Kidney capillary endothelial cell (primary cell): ENCODE measurements around the gene LGALS14.
"Not testable (repeated sequence)": the region's sequence is repeated elsewhere in the genome, so short reads cannot be mapped to it uniquely, and the experiment has no call there.

Experiments
- DNase-seq: peaks from one replicate; pipeline ENCODE4 v3.0.0-alpha.2; 2018; ENCODE audit warnings: low spot score

LGALS14 gene

DNA sequence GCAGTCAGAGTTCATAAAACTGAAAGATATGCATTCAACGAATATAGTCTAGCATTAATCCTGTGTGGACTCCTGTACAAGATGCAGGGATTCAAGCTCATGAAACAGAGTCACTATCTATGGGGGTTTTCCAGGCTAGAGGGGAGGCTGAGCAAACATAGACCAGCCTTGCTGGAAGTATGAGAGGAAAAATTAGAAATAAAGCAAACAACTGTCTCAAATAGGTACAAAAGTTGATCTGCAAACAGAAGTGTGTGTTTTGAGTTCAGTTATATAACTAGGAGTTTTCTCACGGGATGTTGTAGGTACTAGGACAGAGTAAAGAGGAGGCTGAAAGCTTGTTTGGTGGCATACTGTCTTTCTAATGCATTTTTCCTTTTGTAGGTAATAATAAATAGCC, 8.5 kb upstream of the LGALS14 start:
- DNase-seq, result no peak

DNA sequence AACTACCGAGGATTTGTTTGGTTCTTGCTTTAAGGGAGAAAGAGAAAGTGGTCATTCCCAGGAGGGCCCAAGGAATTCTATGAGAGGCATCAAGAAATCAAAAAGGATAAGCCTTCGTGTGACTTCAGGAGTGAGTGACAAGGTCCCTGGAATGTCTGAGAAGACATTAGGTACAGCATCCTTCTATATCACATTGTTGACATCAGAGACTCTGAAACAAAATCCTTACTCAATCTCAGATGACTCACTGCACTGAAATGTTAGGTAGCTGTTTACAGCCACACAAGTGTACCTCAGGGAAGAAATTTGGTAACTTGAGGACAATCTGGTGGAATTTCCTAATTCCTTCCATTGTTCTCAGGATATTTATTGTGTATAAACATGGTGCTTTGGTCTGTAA, 7.9 kb upstream of the LGALS14 start:
- no peak for DNase-seq

- DNase-seq, result no peak
Measured at GRCh38 chr19:39698535-39698934, 5.7 kb upstream of the LGALS14 start.

GRCh38 chr19:39701291-39701690, 3.0 kb upstream of the LGALS14 start:
- no peak for DNase-seq

GRCh38 chr19:39705578-39706188, 1.4 kb downstream of the LGALS14 start:
- no peak for DNase-seq

- DNase-seq, result no peak
Measured at GRCh38 chr19:39708594-39708993, 4.3 kb downstream of the LGALS14 start.

DNA sequence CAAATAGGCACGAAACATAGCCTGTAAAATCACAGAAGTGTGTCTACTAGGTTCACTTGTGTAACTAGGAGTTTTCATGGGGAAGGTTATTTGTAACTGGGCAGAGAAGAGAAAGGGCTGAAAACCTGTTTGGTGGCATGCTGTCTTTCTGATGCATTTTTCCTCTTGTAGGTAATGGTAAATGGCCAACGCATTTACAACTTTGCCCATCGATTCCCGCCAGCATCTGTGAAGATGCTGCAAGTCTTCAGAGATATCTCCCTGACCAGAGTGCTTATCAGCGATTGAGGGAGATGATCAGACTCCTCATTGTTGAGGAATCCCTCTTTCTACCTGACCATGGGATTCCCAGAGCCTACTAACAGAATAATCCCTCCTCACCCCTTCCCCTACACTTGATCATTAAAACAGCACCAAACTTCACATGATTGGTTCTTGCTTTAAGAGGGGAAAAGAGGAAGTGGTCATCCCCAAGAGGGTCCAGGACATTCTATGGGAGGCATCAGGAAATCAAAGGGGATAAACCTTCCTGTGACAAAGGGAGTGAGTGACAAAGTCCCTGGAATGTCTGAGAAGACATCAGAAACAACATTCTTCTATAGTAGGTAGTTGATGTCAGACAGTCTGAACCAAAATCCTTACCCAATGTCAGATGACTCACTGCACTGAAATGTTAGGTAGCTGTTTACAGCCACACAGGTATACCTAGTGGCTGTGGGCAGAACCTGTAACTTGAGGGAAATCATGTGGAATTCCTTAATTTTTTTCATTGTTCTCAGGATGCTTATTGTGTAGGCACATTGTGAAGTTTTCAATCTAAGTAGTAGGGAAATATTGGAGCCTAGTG, 5.0 kb downstream of the LGALS14 start:
- DNase-seq, result no peak

DNA sequence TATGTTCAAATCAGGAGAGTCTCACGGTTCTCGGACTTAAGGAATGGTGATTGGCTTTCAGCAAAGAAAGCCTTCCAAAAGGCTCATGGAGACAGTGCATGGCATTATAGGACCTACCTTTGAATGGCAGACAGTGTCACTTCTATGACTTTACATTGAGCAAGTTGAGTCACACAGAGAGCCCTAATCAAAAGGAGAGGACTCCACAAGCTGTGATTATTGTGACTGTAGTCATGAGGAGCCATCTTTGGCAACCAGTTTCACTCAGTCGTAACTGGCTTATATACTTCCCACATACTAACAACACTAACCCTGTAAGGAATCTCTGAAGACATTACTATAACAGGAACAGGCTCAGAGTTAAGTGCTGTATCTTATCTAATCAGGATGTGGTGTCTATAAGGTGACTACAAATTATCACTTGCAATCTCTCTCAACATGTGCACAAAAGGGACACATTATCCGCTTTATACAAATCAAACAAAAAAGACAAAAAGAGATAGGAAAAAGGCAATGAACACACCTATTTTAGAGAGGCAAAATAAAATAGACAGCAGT, 6.1 kb downstream of the LGALS14 start:
- DNase-seq, result no peak

DNA sequence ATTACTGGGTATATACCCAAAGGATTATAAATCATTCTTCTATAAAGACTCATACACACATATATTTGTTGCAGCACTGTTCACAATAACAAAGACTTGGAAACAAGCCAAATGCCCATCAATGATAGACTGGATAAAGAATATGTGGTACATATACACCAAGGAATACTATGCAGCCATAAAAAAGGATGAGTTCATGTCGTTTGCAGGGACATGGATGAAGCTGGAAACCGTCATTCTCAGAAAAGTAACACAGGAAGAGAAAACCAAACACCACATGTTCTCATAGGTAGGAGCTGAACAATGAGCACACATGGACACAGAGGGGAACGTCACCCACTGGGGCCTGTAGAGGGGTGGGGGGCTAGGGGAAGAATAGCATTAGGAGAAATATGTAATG, 15.9 kb downstream of the LGALS14 start:
- DNase-seq, result not testable (repeated sequence)

DNA sequence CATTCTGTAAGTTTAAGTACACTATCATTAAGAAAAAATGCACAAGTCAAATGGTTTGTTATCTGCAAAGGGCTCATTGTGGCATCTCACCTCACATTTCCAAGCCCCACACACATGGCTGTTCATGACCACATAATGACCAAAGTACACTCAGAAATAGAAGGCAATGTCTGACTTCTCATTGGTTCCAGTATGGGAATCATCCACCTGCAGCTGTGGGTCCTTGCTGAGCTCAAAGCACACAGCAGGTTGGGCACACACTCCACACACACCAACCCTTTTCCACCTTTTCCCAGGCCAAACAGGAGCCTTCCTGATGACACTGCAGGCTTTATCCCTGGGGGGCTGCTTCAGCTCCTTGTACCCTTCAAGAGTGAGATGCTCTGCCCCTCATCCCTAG, 21.7 kb downstream of the LGALS14 start:
- no peak for DNase-seq

DNA sequence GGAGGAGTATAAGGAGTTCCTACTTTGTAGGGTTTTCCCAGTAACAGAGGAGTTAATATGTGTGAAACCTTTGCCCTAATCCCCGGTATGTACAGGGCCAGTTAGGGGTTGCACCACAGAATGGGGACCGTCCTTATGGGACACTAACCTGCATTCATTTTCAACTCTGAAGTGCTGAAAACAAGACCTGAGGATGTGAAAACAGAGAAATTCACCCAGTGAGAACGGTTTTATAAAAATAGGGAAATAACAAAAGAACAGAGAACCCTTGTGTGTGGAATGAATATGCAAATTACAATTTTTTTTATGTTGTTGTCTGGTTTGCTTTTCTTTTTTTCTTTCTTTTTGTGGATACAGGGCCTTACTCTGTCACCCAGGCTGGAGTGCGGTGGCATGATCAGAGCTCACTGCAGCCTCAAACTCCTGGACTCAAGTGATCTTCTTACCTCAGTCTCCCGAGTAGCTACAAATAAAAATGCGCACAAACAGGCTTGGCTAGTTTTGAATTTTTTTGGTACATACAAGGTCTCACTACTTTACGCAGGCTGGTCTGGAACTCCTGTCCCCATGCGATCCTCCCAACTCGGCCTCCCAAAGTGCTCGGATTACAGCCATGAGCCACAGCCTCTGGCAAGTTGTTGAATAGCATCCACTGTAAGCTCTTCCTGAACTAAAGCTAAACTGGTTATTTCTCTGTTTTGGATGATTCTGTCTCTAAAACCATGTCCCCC, 23.0 kb downstream of the LGALS14 start:
- no peak for DNase-seq

DNA sequence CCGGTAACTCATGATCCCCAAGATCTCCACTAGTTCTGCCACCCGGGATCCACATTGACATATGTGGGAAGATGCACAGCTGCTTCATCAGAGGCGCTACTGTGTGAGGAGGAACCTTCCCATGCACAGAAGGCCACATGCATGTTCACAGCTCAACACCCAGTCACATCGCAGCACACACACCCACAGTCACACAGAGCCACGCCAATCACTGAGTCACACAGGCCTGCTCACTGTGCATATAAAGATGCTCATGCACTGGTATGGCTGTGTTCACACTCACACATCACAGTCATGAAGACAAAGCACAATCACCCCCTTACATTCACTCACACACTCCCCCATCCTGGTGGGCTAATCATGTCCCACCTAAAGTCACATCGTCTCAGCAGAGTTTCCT, 23.8 kb downstream of the LGALS14 start:
- no peak for DNase-seq

- DNase-seq, result no peak
Measured at GRCh38 chr19:39729594-39729993, 25.3 kb downstream of the LGALS14 start.

GRCh38 chr19:39731685-39732084, 27.4 kb downstream of the LGALS14 start:
- DNase-seq, result no peak

- no peak for DNase-seq
Measured at GRCh38 chr19:39733841-39734240, 29.6 kb downstream of the LGALS14 start.

DNA sequence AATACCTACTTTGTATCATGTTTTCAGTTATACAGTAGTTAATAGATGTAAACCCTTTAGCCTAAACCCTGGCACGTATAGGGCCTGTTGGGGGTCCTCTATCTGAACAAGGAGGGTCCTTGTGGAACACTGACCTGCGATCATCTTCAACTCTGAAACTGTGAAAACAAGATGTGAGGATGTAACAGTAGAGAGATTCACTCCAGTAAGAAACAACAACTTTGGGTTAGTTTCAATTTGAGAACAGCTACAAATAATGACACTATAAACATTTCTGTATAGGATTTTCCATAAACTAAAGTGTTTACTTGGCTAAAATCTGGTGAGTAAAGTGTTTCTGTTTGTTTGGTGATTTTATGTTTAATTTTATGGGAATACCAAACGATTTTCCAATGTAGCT, 31.4 kb downstream of the LGALS14 start:
- DNase-seq, result no peak

- no peak for DNase-seq
Measured at GRCh38 chr19:39736088-39736487, 31.8 kb downstream of the LGALS14 start.

DNA sequence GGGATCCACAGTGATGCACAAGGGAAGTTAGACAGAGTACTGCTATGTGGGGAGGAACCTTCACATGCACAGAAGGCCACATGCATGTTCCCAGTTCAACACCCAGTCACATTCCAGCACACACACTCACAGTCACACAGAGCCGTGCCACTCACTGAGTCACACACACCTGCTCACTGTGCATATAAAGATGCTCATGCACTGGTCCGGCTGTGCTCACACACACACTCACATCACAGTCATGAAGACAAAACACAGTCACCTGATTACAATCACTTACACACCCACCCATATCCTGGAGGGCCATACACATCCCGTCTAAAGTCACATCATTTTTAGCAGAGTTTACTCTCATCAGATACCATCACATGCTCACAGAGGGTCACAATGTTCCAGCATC, 33.1 kb downstream of the LGALS14 start:
- no peak for DNase-seq

GRCh38 chr19:39737891-39738290, 33.6 kb downstream of the LGALS14 start, which contains the start of gene CLC:
Gene CLC, minus strand, starts transcription at chr19:39738029. Its CDS starts 77 bp downstream, at chr19:39737952.
- no peak for DNase-seq

GRCh38 chr19:39738814-39739213, 34.5 kb downstream of the LGALS14 start:
- no peak for DNase-seq

GRCh38 chr19:39740395-39740794, 36.1 kb downstream of the LGALS14 start:
- no peak for DNase-seq

GRCh38 chr19:39745643-39746042, 41.4 kb downstream of the LGALS14 start:
- no peak for DNase-seq
